ENCODE measurements around the gene ATP9B.

ATP9B gene

GRCh38 chr18:79385326-79385707 lies 316.1 kb downstream of the ATP9B start:
- Histone ChIP-seq H3K4me1 (ENCODE audit: control insufficient read depth in 1 of 2, insufficient read depth in 2 of 2, low read length in 2 of 2) (no peaks in the 10 kb centered on the region), H3K27me3 (ENCODE audit: control insufficient read depth in 1 of 2, insufficient read depth in 2 of 2, low read length in 2 of 2) (peaks cover 24 to 31% of the 10 kb centered on the region in 2 donors), H3K9me3 (ENCODE audit: control insufficient read depth in 1 of 2, low read length in 2 of 2) (no peaks in the 10 kb centered on the region), H3K4me3 (ENCODE audit: low read depth in 1 of 2, low read length in 2 of 2) (no peak overlapping the region), H3K27ac (ENCODE audit: low read depth, low read length) (no peak overlapping the region), H3K36me3 (ENCODE audit: control insufficient read depth in 1 of 2, insufficient read depth in 2 of 2, low read length in 2 of 2) (no peaks in the 10 kb centered on the region), H3K9ac (ENCODE audit: low read depth in 1 of 2, low read length in 2 of 2) (no peak overlapping the region)

- no peaks in the 10 kb centered on the region for H3K4me1 ChIP-seq (ENCODE audit: control insufficient read depth in 1 of 2, insufficient read depth in 2 of 2, low read length in 2 of 2)
- H3K9ac ChIP-seq (ENCODE audit: low read depth in 1 of 2, low read length in 2 of 2): no peak overlapping the region
- no peak overlapping the region for H3K27ac ChIP-seq (ENCODE audit: low read depth, low read length)
- no peak overlapping the region for H3K4me3 ChIP-seq (ENCODE audit: low read depth in 1 of 2, low read length in 2 of 2)
- no peaks in the 10 kb centered on the region for H3K9me3 ChIP-seq (ENCODE audit: control insufficient read depth in 1 of 2, low read length in 2 of 2)
- peaks cover 25 to 34% of the 10 kb centered on the region in 2 donors for H3K27me3 ChIP-seq (ENCODE audit: control insufficient read depth in 1 of 2, insufficient read depth in 2 of 2, low read length in 2 of 2)
- no peaks in the 10 kb centered on the region for H3K36me3 ChIP-seq (ENCODE audit: control insufficient read depth in 1 of 2, insufficient read depth in 2 of 2, low read length in 2 of 2)
These were observed 316.6 kb downstream of the ATP9B start for GRCh38 chr18:79385708-79386341.

GRCh38 chr18:79386547-79386946 lies 317.4 kb downstream of the ATP9B start:
- Histone ChIP-seq H3K27me3 (ENCODE audit: control insufficient read depth in 1 of 2, insufficient read depth in 2 of 2, low read length in 2 of 2) (peaks cover 27 to 37% of the 10 kb centered on the region in 2 donors), H3K9ac (ENCODE audit: low read depth in 1 of 2, low read length in 2 of 2) (no peak overlapping the region), H3K4me3 (ENCODE audit: low read depth in 1 of 2, low read length in 2 of 2) (no peak overlapping the region), H3K4me1 (ENCODE audit: control insufficient read depth in 1 of 2, insufficient read depth in 2 of 2, low read length in 2 of 2) (no peaks in the 10 kb centered on the region), H3K36me3 (ENCODE audit: control insufficient read depth in 1 of 2, insufficient read depth in 2 of 2, low read length in 2 of 2) (no peaks in the 10 kb centered on the region), H3K27ac (ENCODE audit: low read depth, low read length) (no peak overlapping the region), H3K9me3 (ENCODE audit: control insufficient read depth in 1 of 2, low read length in 2 of 2) (no peaks in the 10 kb centered on the region)

- no peak overlapping the region for H3K27ac ChIP-seq (ENCODE audit: low read depth, low read length)
These were observed 318.0 kb downstream of the ATP9B start for GRCh38 chr18:79387214-79387613.

GRCh38 chr18:79387615-79388014 lies 318.4 kb downstream of the ATP9B start:
- Histone ChIP-seq H3K36me3 (ENCODE audit: control insufficient read depth in 1 of 2, insufficient read depth in 2 of 2, low read length in 2 of 2) (no peaks in the 10 kb centered on the region), H3K9me3 (ENCODE audit: control insufficient read depth in 1 of 2, low read length in 2 of 2) (no peaks in the 10 kb centered on the region), H3K27ac (ENCODE audit: low read depth, low read length) (no peak overlapping the region), H3K4me3 (ENCODE audit: low read depth in 1 of 2, low read length in 2 of 2) (no peak overlapping the region), H3K9ac (ENCODE audit: low read depth in 1 of 2, low read length in 2 of 2) (no peak overlapping the region), H3K4me1 (ENCODE audit: control insufficient read depth in 1 of 2, insufficient read depth in 2 of 2, low read length in 2 of 2) (no peaks in the 10 kb centered on the region), H3K27me3 (ENCODE audit: control insufficient read depth in 1 of 2, insufficient read depth in 2 of 2, low read length in 2 of 2) (peaks cover 33 to 44% of the 10 kb centered on the region in 2 donors)

More at GRCh38 chr18:79387214-79387613, 318.0 kb downstream of the ATP9B start:
- Histone ChIP-seq H3K4me3 (ENCODE audit: low read depth in 1 of 2, low read length in 2 of 2) (no peak overlapping the region), H3K36me3 (ENCODE audit: control insufficient read depth in 1 of 2, insufficient read depth in 2 of 2, low read length in 2 of 2) (no peaks in the 10 kb centered on the region), H3K9me3 (ENCODE audit: control insufficient read depth in 1 of 2, low read length in 2 of 2) (no peaks in the 10 kb centered on the region), H3K4me1 (ENCODE audit: control insufficient read depth in 1 of 2, insufficient read depth in 2 of 2, low read length in 2 of 2) (no peaks in the 10 kb centered on the region), H3K9ac (ENCODE audit: low read depth in 1 of 2, low read length in 2 of 2) (no peak overlapping the region), H3K27me3 (ENCODE audit: control insufficient read depth in 1 of 2, insufficient read depth in 2 of 2, low read length in 2 of 2) (peaks cover 29 to 41% of the 10 kb centered on the region in 2 donors)

- H3K36me3 ChIP-seq (ENCODE audit: control insufficient read depth in 1 of 2, insufficient read depth in 2 of 2, low read length in 2 of 2): no peaks in the 10 kb centered on the region
- H3K4me3 ChIP-seq (ENCODE audit: low read depth in 1 of 2, low read length in 2 of 2): no peak overlapping the region
- H3K4me1 ChIP-seq (ENCODE audit: control insufficient read depth in 1 of 2, insufficient read depth in 2 of 2, low read length in 2 of 2): peaks cover 2 to 4% of the 10 kb centered on the region in 2 donors
- no peak overlapping the region for H3K9ac ChIP-seq (ENCODE audit: low read depth in 1 of 2, low read length in 2 of 2)
- H3K27me3 ChIP-seq (ENCODE audit: control insufficient read depth in 1 of 2, insufficient read depth in 2 of 2, low read length in 2 of 2): peaks cover 36 to 44% of the 10 kb centered on the region in 2 donors
- no peak overlapping the region for H3K27ac ChIP-seq (ENCODE audit: low read depth, low read length)
- H3K9me3 ChIP-seq (ENCODE audit: control insufficient read depth in 1 of 2, low read length in 2 of 2): no peaks in the 10 kb centered on the region
These were observed 318.8 kb downstream of the ATP9B start for GRCh38 chr18:79388043-79388442.

- Histone ChIP-seq H3K4me3 (ENCODE audit: low read depth in 1 of 2, low read length in 2 of 2) (no peak overlapping the region), H3K4me1 (ENCODE audit: control insufficient read depth in 1 of 2, insufficient read depth in 2 of 2, low read length in 2 of 2) (peaks cover 7 to 11% of the 10 kb centered on the region in 2 donors), H3K9me3 (ENCODE audit: control insufficient read depth in 1 of 2, low read length in 2 of 2) (no peaks in the 10 kb centered on the region), H3K27ac (ENCODE audit: low read depth, low read length) (no peak overlapping the region), H3K9ac (ENCODE audit: low read depth in 1 of 2, low read length in 2 of 2) (no peak overlapping the region), H3K27me3 (ENCODE audit: control insufficient read depth in 1 of 2, insufficient read depth in 2 of 2, low read length in 2 of 2) (peaks cover 30 to 51% of the 10 kb centered on the region in 2 donors), H3K36me3 (ENCODE audit: control insufficient read depth in 1 of 2, insufficient read depth in 2 of 2, low read length in 2 of 2) (no peaks in the 10 kb centered on the region)
These were observed 320.5 kb downstream of the ATP9B start for GRCh38 chr18:79389689-79390088.

- H3K27ac ChIP-seq (ENCODE audit: low read depth, low read length): no peak overlapping the region
These were observed 323.0 kb downstream of the ATP9B start for GRCh38 chr18:79392226-79392625.

GRCh38 chr18:79393181-79393634 lies 324.0 kb downstream of the ATP9B start:
- Histone ChIP-seq H3K4me3 (ENCODE audit: low read depth in 1 of 2, low read length in 2 of 2) (peak overlapping the region; percentile 50 to 61), H3K9ac (ENCODE audit: low read depth in 1 of 2, low read length in 2 of 2) (peak overlapping the region; percentile 32 to 56)

More at GRCh38 chr18:79392226-79392625, 323.0 kb downstream of the ATP9B start:
- Histone ChIP-seq H3K9me3 (ENCODE audit: control insufficient read depth in 1 of 2, low read length in 2 of 2) (no peaks in the 10 kb centered on the region), H3K9ac (ENCODE audit: low read depth in 1 of 2, low read length in 2 of 2) (no peak overlapping the region), H3K36me3 (ENCODE audit: control insufficient read depth in 1 of 2, insufficient read depth in 2 of 2, low read length in 2 of 2) (no peaks in the 10 kb centered on the region), H3K27me3 (ENCODE audit: control insufficient read depth in 1 of 2, insufficient read depth in 2 of 2, low read length in 2 of 2) (peaks cover 30 to 54% of the 10 kb centered on the region in 2 donors), H3K4me3 (ENCODE audit: low read depth in 1 of 2, low read length in 2 of 2) (no peak overlapping the region), H3K4me1 (ENCODE audit: control insufficient read depth in 1 of 2, insufficient read depth in 2 of 2, low read length in 2 of 2) (peaks cover 10 to 20% of the 10 kb centered on the region in 2 donors)

GRCh38 chr18:79393635-79394533 lies 324.7 kb downstream of the ATP9B start:
- H3K4me3 ChIP-seq (ENCODE audit: low read depth in 1 of 2, low read length in 2 of 2): peak overlapping the region; percentile 56 to 61
- no peaks in the 10 kb centered on the region for H3K9me3 ChIP-seq (ENCODE audit: control insufficient read depth in 1 of 2, low read length in 2 of 2)
- peak overlapping the region; percentile 51 for H3K27ac ChIP-seq (ENCODE audit: low read depth, low read length)
- H3K9ac ChIP-seq (ENCODE audit: low read depth in 1 of 2, low read length in 2 of 2): peak overlapping the region; percentile 32 to 56
- peaks cover 10 to 22% of the 10 kb centered on the region in 2 donors for H3K4me1 ChIP-seq (ENCODE audit: control insufficient read depth in 1 of 2, insufficient read depth in 2 of 2, low read length in 2 of 2)
- H3K36me3 ChIP-seq (ENCODE audit: control insufficient read depth in 1 of 2, insufficient read depth in 2 of 2, low read length in 2 of 2): no peaks in the 10 kb centered on the region
- peaks cover 24 to 53% of the 10 kb centered on the region in 2 donors for H3K27me3 ChIP-seq (ENCODE audit: control insufficient read depth in 1 of 2, insufficient read depth in 2 of 2, low read length in 2 of 2)

More at GRCh38 chr18:79393181-79393634, 324.0 kb downstream of the ATP9B start:
- no peaks in the 10 kb centered on the region for H3K36me3 ChIP-seq (ENCODE audit: control insufficient read depth in 1 of 2, insufficient read depth in 2 of 2, low read length in 2 of 2)
- no peaks in the 10 kb centered on the region for H3K9me3 ChIP-seq (ENCODE audit: control insufficient read depth in 1 of 2, low read length in 2 of 2)
- H3K4me1 ChIP-seq (ENCODE audit: control insufficient read depth in 1 of 2, insufficient read depth in 2 of 2, low read length in 2 of 2): peaks cover 10 to 22% of the 10 kb centered on the region in 2 donors
- H3K27ac ChIP-seq (ENCODE audit: low read depth, low read length): peak overlapping the region; percentile 42
- peaks cover 31 to 55% of the 10 kb centered on the region in 2 donors for H3K27me3 ChIP-seq (ENCODE audit: control insufficient read depth in 1 of 2, insufficient read depth in 2 of 2, low read length in 2 of 2)
